Cardiac muscle cell (in vitro differentiated cells and primary cell): ENCODE data around the gene DGKG. TPM values are rescaled to one million over a fixed set of nuclear protein-coding genes. Genes with fewer than 3 reads are reported as not detected.
A peak's percentile ranks its signal among the peaks of the same experiment; 100 is the strongest.

Experiments
- DNase-seq, 2 donors: peaks; one replicate each; pipeline versions ENCODE4 v3.0.0 to v3.0.0-alpha.2; 2010 to 2017; ENCODE audit warnings: low read depth in 1 of 2, low spot score in 1 of 2
- H3K27ac ChIP-seq: fragments of 200-600 bp; sonication (generic); 2 replicates; pipeline ENCODE4 v1.5.1; 2016
- H3K27me3 ChIP-seq: fragments of 200-600 bp; sonication (generic); 2 replicates; pipeline ENCODE4 v1.6.0; 2016; ENCODE audit warnings: control low read depth
- H3K36me3 ChIP-seq: fragments of 200-600 bp; sonication (generic); 2 replicates; pipeline ENCODE4 v1.5.1; 2016; ENCODE audit warnings: control low read depth
- H3K4me1 ChIP-seq: fragments of 200-600 bp; sonication (generic); 2 replicates; pipeline ENCODE4 v1.8.1; 2017; ENCODE audit warnings: low read depth, mild to moderate bottlenecking, mixed run types
- H3K4me3 ChIP-seq: fragments of 200-600 bp; sonication (generic); 2 replicates; pipeline ENCODE4 v1.5.1; 2016; ENCODE audit warnings: mild to moderate bottlenecking
- H3K9me3 ChIP-seq: fragments of 200-600 bp; sonication (generic); 2 replicates; pipeline ENCODE4 v1.5.1; 2017; ENCODE audit warnings: low read depth, mild to moderate bottlenecking, control low read depth
- CTCF ChIP-seq: IDR thresholded peaks from 2 replicates; pipeline ENCODE4 v1.5.1; 2012; ENCODE audit warnings: low read depth, mild to moderate bottlenecking, low read length
- polyA plus RNA-seq: library from polyadenylated mRNA; unstranded; fragments of >200 nt; fragmentation: Nextera tagmentation; extraction: Ambion mirVana; gene quantifications from 2 replicates; pipeline ENCODE4 v1.2.1, GENCODE V29; 2016
- total RNA-seq: library from RNA; depleted of rRNA; stranded (reverse); fragments of >200 nt; gene quantifications from 2 replicates; pipeline ENCODE4 v1.2.3, GENCODE V29; 2016

DGKG gene
- total and polyA plus RNA-seq, 2 experiments from 2014 or later, result 0.15 TPM; not detected in 1

- Histone ChIP-seq H3K36me3 (no peaks in the 10 kb centered on the region), H3K4me1 (peaks cover 4% of the 10 kb centered on the region), H3K27ac (no peak overlapping the region), H3K27me3 (no peaks in the 10 kb centered on the region), H3K9me3 (no peaks in the 10 kb centered on the region), H3K4me3 (no peak overlapping the region)
- peak in 1 of 2 donors; percentile 33 for DNase-seq
- TF ChIP-seq CTCF, result no peak
Observed at GRCh38 chr3:186283651-186284348, 78.2 kb downstream of the DGKG start.

GRCh38 chr3:186283096-186283495, 78.9 kb downstream of the DGKG start:
- no peak overlapping the region for H3K27ac ChIP-seq
- no peak for DNase-seq
- no peaks in the 10 kb centered on the region for H3K27me3 ChIP-seq
- no peak for TF ChIP-seq CTCF
- peaks cover 4% of the 10 kb centered on the region for H3K4me1 ChIP-seq
- H3K4me3 ChIP-seq, result no peak overlapping the region
- no peaks in the 10 kb centered on the region for H3K9me3 ChIP-seq
- no peaks in the 10 kb centered on the region for H3K36me3 ChIP-seq

GRCh38 chr3:186281176-186281575, 80.9 kb downstream of the DGKG start:
- Histone ChIP-seq H3K9me3 (no peaks in the 10 kb centered on the region), H3K4me1 (peaks cover 4% of the 10 kb centered on the region), H3K27ac (no peak overlapping the region), H3K27me3 (no peaks in the 10 kb centered on the region), H3K4me3 (no peak overlapping the region), H3K36me3 (no peaks in the 10 kb centered on the region)
- no peak for TF ChIP-seq CTCF
- DNase-seq, result peak in 1 of 2 donors; percentile 62

DNA sequence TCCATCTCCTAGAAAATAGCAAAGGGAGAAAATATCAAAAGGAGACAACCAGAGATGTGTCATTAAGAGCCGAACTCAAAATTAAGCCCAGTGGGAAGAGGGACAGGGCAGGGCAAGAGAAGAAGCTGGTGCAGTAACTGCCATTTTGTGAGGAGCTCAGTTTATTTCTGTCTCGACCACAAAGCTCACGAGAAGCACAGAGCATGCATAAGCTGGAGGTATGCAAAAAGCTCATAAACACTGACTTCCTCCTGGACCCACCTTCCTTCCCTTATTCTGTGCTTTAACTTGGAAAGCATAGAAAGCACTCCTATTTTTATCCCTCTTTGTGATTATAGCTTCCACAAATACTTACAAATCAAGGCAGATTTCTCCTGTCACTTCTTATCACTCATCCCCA, 81.3 kb downstream of the DGKG start:
- no peak for TF ChIP-seq CTCF
- Histone ChIP-seq H3K4me3 (no peak overlapping the region), H3K4me1 (peaks cover 4% of the 10 kb centered on the region), H3K9me3 (no peaks in the 10 kb centered on the region), H3K27me3 (no peaks in the 10 kb centered on the region), H3K36me3 (no peaks in the 10 kb centered on the region), H3K27ac (no peak overlapping the region)
- no peak for DNase-seq

- no peak overlapping the region for H3K27ac ChIP-seq
- peak; percentile 62 for TF ChIP-seq CTCF
- H3K36me3 ChIP-seq, result no peaks in the 10 kb centered on the region
- H3K4me3 ChIP-seq, result no peak overlapping the region
- DNase-seq, result peak; percentile 36 to 79
- H3K9me3 ChIP-seq, result no peaks in the 10 kb centered on the region
- H3K27me3 ChIP-seq, result no peaks in the 10 kb centered on the region
- H3K4me1 ChIP-seq, result peaks cover 4% of the 10 kb centered on the region
Observed at GRCh38 chr3:186277268-186277909, 84.6 kb downstream of the DGKG start.
